PC-3 (cell line): ENCODE measurements around the gene FOXP1. TPM values are rescaled to one million over a fixed set of nuclear protein-coding genes. Genes with fewer than 3 reads are reported as not detected.
A peak's percentile ranks its signal among the peaks of the same experiment; 100 is the strongest.

Source experiments
- ATAC-seq: fragments of 200-7000 bp; cut with Tn5 transposase; 2 replicates; pipeline ENCODE4 v1.9.1; 2020; ENCODE audit warnings: mild to moderate bottlenecking, moderate library complexity
- BruUV-seq: library from RNA; stranded (reverse); fragments of 400-500 nt; replicated peaks from 2 replicates; lab custom pipeline; 2021; lab: Mats Ljungman, UMichigan
- CTCF ChIA-PET: fragments of 300-600 bp; sonication (Branson Sonifier 250); formaldehyde crosslinking; loops from one replicate; lab custom pipeline; 2022; ENCODE audit warnings: antibody characterized with exemption; lab: Charles Lee
- POLR2A ChIA-PET: fragments of 300-600 bp; sonication (Branson Sonifier 250); formaldehyde crosslinking; loops from one replicate; lab custom pipeline; 2022; ENCODE audit warnings: antibody characterized with exemption; ENCODE audit not compliant: unreplicated experiment; lab: Charles Lee
- DNase-seq: peaks from one replicate; pipeline ENCODE4 v3.0.0-alpha.2; 2015
- H2AFZ ChIP-seq: fragments of 300-600 bp; sonication (generic); 2 replicates; pipeline ENCODE4 v1.6.0; 2016; ENCODE audit warnings: antibody characterized with exemption, low read length
- H3F3A ChIP-seq: fragments of 300-600 bp; sonication (generic); one replicate; pipeline ENCODE4 v1.6.0; 2017; ENCODE audit warnings: antibody characterized with exemption, low read length, control low read depth, mild to moderate bottlenecking; ENCODE audit not compliant: unreplicated experiment
- H3K27ac ChIP-seq: fragments of 300-600 bp; sonication (generic); 2 replicates; pipeline ENCODE4 v1.5.1; 2016; ENCODE audit warnings: mild to moderate bottlenecking, low read length
- H3K27me3 ChIP-seq: fragments of 300-600 bp; sonication (generic); 2 replicates; pipeline ENCODE4 v1.6.1; 2016; ENCODE audit warnings: low read length, mixed read lengths
- H3K36me3 ChIP-seq: fragments of 300-600 bp; sonication (generic); 2 replicates; pipeline ENCODE4 v1.6.1; 2016; ENCODE audit warnings: low read depth, mixed run types, low read length, mixed read lengths
- H3K4me1 ChIP-seq: fragments of 300-600 bp; sonication (generic); 2 replicates; pipeline ENCODE4 v1.5.1; 2016; ENCODE audit warnings: low read length; ENCODE audit not compliant: insufficient read depth
- H3K4me2 ChIP-seq: fragments of 300-600 bp; sonication (generic); 2 replicates; pipeline ENCODE4 v1.6.0; 2016; ENCODE audit warnings: low read length
- H3K4me3 ChIP-seq: fragments of 300-600 bp; sonication (generic); 2 replicates; pipeline ENCODE4 v1.5.1; 2016; ENCODE audit warnings: mild to moderate bottlenecking, low read length, mixed read lengths
- H3K79me2 ChIP-seq: fragments of 300-600 bp; sonication (generic); 2 replicates; pipeline ENCODE4 v1.6.1; 2017; ENCODE audit warnings: low read length, mixed read lengths
- H3K9ac ChIP-seq: fragments of 300-600 bp; sonication (generic); 2 replicates; pipeline ENCODE4 v1.6.0; 2016; ENCODE audit warnings: mild to moderate bottlenecking, low read length
- H3K9me2 ChIP-seq: fragments of 300-600 bp; sonication (generic); replicated peaks from 2 replicates; pipeline ENCODE4 v1.6.1; 2016; ENCODE audit warnings: mixed run types, low read length, mixed read lengths
- H3K9me3 ChIP-seq: fragments of 300-600 bp; sonication (generic); 2 replicates; pipeline ENCODE4 v1.6.1; 2016; ENCODE audit warnings: low read length, mixed read lengths
- H4K20me1 ChIP-seq: fragments of 300-600 bp; sonication (generic); 2 replicates; pipeline ENCODE4 v1.6.1; 2016; ENCODE audit warnings: low read length, mixed read lengths
- EZH2 ChIP-seq: fragments of 300-600 bp; sonication (generic); IDR thresholded peaks from one replicate; pipeline ENCODE4 v1.6.1; 2017; ENCODE audit warnings: antibody characterized with exemption, mild to moderate bottlenecking, low read length; ENCODE audit not compliant: unreplicated experiment
- EZH2phosphoT487 ChIP-seq: fragments of 300-600 bp; sonication (generic); IDR thresholded peaks from 2 replicates; pipeline ENCODE4 v1.6.1; 2018; ENCODE audit warnings: mild to moderate bottlenecking, antibody characterized with exemption, low read length, borderline replicate concordance
- intact Hi-C: fragments of 100-400 bp; cut with micrococcal nuclease; formaldehyde crosslinking; loops from 2 replicates; pipeline ENCODE4 v1.9.0; 2023
- total RNA-seq: library from RNA; depleted of rRNA; stranded (reverse); fragments of >200 nt; gene quantifications from 2 replicates; pipeline ENCODE4 v1.2.3, GENCODE V29; 2014
- TF ChIP-seq, protein P1 (sequence below): fragments of 300-600 bp; sonication (generic); conservative IDR thresholded peaks from 2 replicates; pipeline ENCODE4 v1.5.1; 2017; ENCODE audit warnings: antibody characterized with exemption, low read depth, mild to moderate bottlenecking, low read length

FOXP1 gene
- total RNA-seq, 1 experiment from 2014 or later, result 35.3 TPM

DNA sequence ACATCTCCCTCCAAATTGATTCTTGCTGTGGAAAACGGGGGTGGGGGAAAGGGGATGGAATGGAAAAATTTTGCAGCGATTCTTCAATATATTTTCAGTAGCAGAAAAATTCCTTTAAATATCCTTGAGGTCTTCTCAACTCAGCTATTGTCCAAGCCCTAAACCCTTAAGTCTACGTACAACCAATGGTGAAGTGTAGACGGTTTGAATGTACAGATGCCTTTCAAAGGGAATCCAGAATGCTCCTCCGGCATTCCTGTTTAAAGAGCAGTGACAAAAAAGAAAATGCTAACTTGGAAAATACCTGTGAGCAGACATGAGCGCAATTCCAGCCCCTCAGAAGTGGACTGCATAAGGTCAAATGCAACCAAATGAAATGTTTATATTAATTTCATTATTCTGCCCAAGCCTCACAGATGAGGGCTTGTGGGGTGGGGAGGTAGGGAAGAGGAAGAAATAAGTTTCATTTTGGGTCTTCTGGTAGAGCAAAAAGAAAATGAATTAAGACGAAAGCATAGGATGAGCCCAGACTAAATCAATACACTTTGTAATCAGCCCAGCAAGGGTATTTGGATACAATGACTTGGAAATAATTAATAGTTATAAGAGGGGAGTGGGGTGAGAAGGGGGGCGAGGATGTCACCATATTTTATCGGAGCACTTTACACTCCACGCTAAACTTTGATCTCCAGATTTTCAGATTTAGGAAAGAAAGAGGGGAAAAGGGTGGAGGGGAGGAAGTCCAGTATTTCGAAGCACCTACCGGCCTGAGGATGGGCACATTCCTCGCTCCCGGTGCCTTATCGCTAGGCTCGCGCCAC lies 2.7 kb downstream of the FOXP1 start:
- Histone ChIP-seq H4K20me1 (no peaks in the 10 kb centered on the region), H3K9me3 (no peaks in the 10 kb centered on the region), H3K4me2 (peak overlapping the region; percentile 85), H3K9me2 (no peaks in the 10 kb centered on the region), H3K27me3 (no peaks in the 10 kb centered on the region), H3K36me3 (no peaks in the 10 kb centered on the region), H3K9ac (peak overlapping the region; percentile 83), H3K79me2 (peaks cover 45% of the 10 kb centered on the region), H3K27ac (no peak overlapping the region), H3K4me1 (peaks cover 50% of the 10 kb centered on the region), H3F3A (no peaks in the 10 kb centered on the region), H2AFZ (peak overlapping the region; percentile 90), H3K4me3 (peak overlapping the region; percentile 91)
- DNase-seq, result no peak
- POLR2A ChIA-PET, result interaction anchor here (0.6 kb wide), 1 partner anchor 84 kb away, joined by 3 read pairs; no protein-coding TSS in a partner anchor
- intact Hi-C loops, result loop anchor here (1.0 to 10.0 kb wide), 8 partner anchors 49 to 1046 kb away; no protein-coding TSS in a partner anchor
- BruUV-seq, result no TSS peak
- TF ChIP-seq EZH2phosphoT487, result no peak
- TF ChIP-seq, protein P1, sequence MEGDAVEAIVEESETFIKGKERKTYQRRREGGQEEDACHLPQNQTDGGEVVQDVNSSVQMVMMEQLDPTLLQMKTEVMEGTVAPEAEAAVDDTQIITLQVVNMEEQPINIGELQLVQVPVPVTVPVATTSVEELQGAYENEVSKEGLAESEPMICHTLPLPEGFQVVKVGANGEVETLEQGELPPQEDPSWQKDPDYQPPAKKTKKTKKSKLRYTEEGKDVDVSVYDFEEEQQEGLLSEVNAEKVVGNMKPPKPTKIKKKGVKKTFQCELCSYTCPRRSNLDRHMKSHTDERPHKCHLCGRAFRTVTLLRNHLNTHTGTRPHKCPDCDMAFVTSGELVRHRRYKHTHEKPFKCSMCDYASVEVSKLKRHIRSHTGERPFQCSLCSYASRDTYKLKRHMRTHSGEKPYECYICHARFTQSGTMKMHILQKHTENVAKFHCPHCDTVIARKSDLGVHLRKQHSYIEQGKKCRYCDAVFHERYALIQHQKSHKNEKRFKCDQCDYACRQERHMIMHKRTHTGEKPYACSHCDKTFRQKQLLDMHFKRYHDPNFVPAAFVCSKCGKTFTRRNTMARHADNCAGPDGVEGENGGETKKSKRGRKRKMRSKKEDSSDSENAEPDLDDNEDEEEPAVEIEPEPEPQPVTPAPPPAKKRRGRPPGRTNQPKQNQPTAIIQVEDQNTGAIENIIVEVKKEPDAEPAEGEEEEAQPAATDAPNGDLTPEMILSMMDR, result no peak
- no peak for TF ChIP-seq EZH2
- no peak for ATAC-seq
- CTCF ChIA-PET, result no interaction called here

DNA sequence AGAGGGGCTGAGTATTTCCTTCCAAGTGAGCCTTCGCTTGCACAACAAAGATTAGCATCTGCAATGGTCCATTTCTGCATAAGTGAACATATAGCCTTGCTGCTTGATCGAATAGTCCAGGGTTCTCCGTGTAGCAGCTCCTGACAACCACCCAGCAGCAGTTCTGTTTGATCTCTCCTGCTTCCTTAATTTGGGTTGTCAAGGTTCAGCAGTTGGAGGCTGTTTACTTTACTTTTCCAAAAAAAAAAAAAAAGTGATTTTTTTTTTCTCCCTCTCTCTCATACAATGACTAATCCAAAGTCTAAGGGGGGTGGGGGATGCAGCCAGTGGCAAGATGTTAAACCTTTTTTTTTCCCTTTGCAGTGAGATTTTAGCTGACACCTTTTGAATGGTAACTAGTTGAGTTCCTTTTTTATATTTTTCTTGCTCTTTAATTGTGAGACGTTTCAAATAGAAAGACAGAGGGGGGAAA lies 3.6 kb downstream of the FOXP1 start:
- no peaks in the 10 kb centered on the region for H3K27me3 ChIP-seq
- no peak overlapping the region for H2AFZ ChIP-seq
- TF ChIP-seq, protein P1, result no peak
- TF ChIP-seq EZH2, result no peak
- no peak for TF ChIP-seq EZH2phosphoT487
- CTCF ChIA-PET, result no interaction called here
- ATAC-seq (no peak), DNase-seq (peak; percentile 63)
- H3K27ac ChIP-seq, result no peak overlapping the region
- H3K9me3 ChIP-seq, result no peaks in the 10 kb centered on the region
- peak overlapping the region; percentile 91 for H3K4me3 ChIP-seq
- BruUV-seq, result no TSS peak
- H3K4me1 ChIP-seq, result peaks cover 42% of the 10 kb centered on the region
- H3K79me2 ChIP-seq, result peaks cover 45% of the 10 kb centered on the region
- no peaks in the 10 kb centered on the region for H3K9me2 ChIP-seq
- peak overlapping the region; percentile 83; the same call in 1 of the 2 replicates for H3K9ac ChIP-seq
- H3K36me3 ChIP-seq, result no peaks in the 10 kb centered on the region
- peak overlapping the region; percentile 85 for H3K4me2 ChIP-seq
- intact Hi-C loops, result loop anchor here (1.0 to 10.0 kb wide), 8 partner anchors 48 to 1045 kb away; no protein-coding TSS in a partner anchor
- POLR2A ChIA-PET, result interaction anchor here (0.6 kb wide), 1 partner anchor 83 kb away, joined by 3 read pairs; no protein-coding TSS in a partner anchor
- H3F3A ChIP-seq, result no peaks in the 10 kb centered on the region
- H4K20me1 ChIP-seq, result no peaks in the 10 kb centered on the region
